A673 (cell line): ENCODE data around the gene FSIP1. TPM values are rescaled to one million over a fixed set of nuclear protein-coding genes. Genes with fewer than 3 reads are reported as not detected.

Experiments used
- BruUV-seq: library from RNA; stranded (reverse); fragments of 400-500 nt; replicated peaks from 2 replicates; lab custom pipeline; 2021; lab: Mats Ljungman, UMichigan
- CTCF ChIA-PET: fragments of 300-600 bp; sonication (Branson Sonifier 250); formaldehyde crosslinking; loops from one replicate; lab custom pipeline; 2022; ENCODE audit warnings: antibody characterized with exemption; lab: Charles Lee
- POLR2A ChIA-PET: fragments of 300-600 bp; sonication (Branson Sonifier 250); formaldehyde crosslinking; loops from one replicate; lab custom pipeline; 2022; ENCODE audit warnings: antibody characterized with exemption; ENCODE audit not compliant: low non-redundant PET; lab: Charles Lee
- DNase-seq: peaks from one replicate; pipeline ENCODE4 v3.0.0-alpha.2; 2015; ENCODE audit warnings: low spot score
- H3K27ac ChIP-seq: fragments of 200-600 bp; sonication (generic); 2 replicates; pipeline ENCODE4 v1.5.1; 2016; ENCODE audit warnings: mixed run types, low read depth, mild to moderate bottlenecking, mixed read lengths, antibody characterized with exemption, low read length; ENCODE audit not compliant: poor library complexity, severe bottlenecking
- H3K27me3 ChIP-seq: fragments of 200-600 bp; sonication (generic); replicated peaks from 2 replicates; pipeline ENCODE4 v1.6.1; 2017; ENCODE audit warnings: mixed run types, low read depth, mild to moderate bottlenecking, mixed read lengths, antibody characterized with exemption, low read length; ENCODE audit not compliant: insufficient read depth, poor library complexity
- H3K36me3 ChIP-seq: fragments of 200-600 bp; sonication (generic); 2 replicates; pipeline ENCODE4 v1.6.1; 2016; ENCODE audit warnings: mixed run types, mild to moderate bottlenecking, mixed read lengths, antibody characterized with exemption, low read length; ENCODE audit not compliant: insufficient read depth, poor library complexity, severe bottlenecking
- H3K4me1 ChIP-seq: fragments of 200-600 bp; sonication (generic); 2 replicates; pipeline ENCODE4 v1.6.1; 2017; ENCODE audit warnings: mixed run types, mild to moderate bottlenecking, mixed read lengths, antibody characterized with exemption, low read length; ENCODE audit not compliant: insufficient read depth, poor library complexity, severe bottlenecking
- H3K4me3 ChIP-seq: fragments of 200-600 bp; sonication (generic); 2 replicates; pipeline ENCODE4 v1.5.1; 2016; ENCODE audit warnings: low read depth, mixed run types, mild to moderate bottlenecking, mixed read lengths, low read length; ENCODE audit not compliant: poor library complexity, severe bottlenecking
- H3K9me3 ChIP-seq: fragments of 200-600 bp; sonication (generic); 2 replicates; pipeline ENCODE4 v1.6.1; 2016; ENCODE audit warnings: mixed run types, low read depth, mild to moderate bottlenecking, mixed read lengths, antibody characterized with exemption, low read length; ENCODE audit not compliant: poor library complexity, severe bottlenecking
- CTCF ChIP-seq: fragments of 300-800, 200-600 bp; sonication (generic); conservative IDR thresholded peaks from 2 replicates; pipeline ENCODE4 v1.5.1; 2017; ENCODE audit warnings: low read depth, mild to moderate bottlenecking, antibody characterized with exemption, low read length, moderate library complexity, mixed read lengths
- EZH2 ChIP-seq: fragments of 200-600 bp; sonication (generic); IDR thresholded peaks from 2 replicates; pipeline ENCODE4 v1.6.1; 2017; ENCODE audit warnings: borderline replicate concordance, low read depth, mild to moderate bottlenecking, mixed read lengths, antibody characterized with exemption, low read length; ENCODE audit not compliant: poor library complexity, severe bottlenecking
- intact Hi-C: fragments of 100-400 bp; cut with micrococcal nuclease; formaldehyde crosslinking; loops from one replicate; pipeline ENCODE4 v1.10.0; 2022; ENCODE audit not compliant: unreplicated experiment
- total RNA-seq: library from RNA; stranded (reverse); gene quantifications from 2 replicates; pipeline ENCODE4 v1.2.3, GENCODE V29; 2021

Gene FSIP1
- total RNA-seq, 1 experiment from 2014 or later: 0.37 TPM

- Histone ChIP-seq H3K9me3 (no peaks in the 10 kb centered on the region), H3K27ac (no peak overlapping the region), H3K36me3 (no peaks in the 10 kb centered on the region), H3K4me3 (no peak overlapping the region), H3K4me1 (no peaks in the 10 kb centered on the region), H3K27me3 (peaks cover 6% of the 10 kb centered on the region)
- ChIA-PET POLR2A (no interaction called here), CTCF (interaction anchor here (0.5 kb wide), 1 partner anchor 125 kb away, joined by 4 read pairs; no protein-coding TSS in a partner anchor)
- intact Hi-C loops: no loop called here
- BruUV-seq: no TSS peak
- no peak for TF ChIP-seq EZH2
- no peak for TF ChIP-seq CTCF
- DNase-seq: no peak
Observed at GRCh38 chr15:39587096-39587721, 195.4 kb downstream of the FSIP1 start.

DNA sequence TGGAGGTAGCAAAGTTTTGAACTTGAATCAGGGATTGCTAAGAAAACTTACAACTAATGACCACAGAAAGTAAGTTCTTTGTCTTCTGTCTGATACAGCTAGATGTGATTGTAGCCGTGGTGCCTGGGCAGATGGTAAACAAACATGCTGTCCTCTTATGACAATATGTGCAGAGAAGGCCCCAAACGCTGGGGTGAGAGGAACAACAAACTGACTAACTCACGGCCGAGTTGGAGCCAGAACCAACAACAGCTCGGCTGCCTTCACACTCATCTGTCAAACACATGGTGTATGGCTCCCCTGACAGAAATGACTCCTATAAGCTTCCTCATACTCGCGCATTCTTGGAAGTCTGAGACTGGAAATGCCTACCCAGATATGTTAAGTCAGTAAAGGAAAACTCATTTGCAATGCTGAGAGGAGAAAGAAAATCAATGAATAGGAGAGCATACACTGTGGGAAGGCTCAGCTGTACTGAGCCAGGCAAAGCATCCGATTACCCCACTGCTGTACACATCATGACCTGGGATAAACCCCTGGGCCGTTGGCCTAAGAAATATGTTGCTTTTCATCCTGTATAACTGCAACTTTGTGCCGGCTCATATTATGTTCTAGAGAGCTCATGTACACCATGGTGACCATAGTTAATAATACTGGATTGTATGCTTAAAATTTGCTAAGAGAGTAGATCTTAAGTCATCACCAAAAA lies 196.1 kb downstream of the FSIP1 start:
- H3K27ac ChIP-seq: no peak overlapping the region
- intact Hi-C loops: no loop called here
- H3K9me3 ChIP-seq: no peaks in the 10 kb centered on the region
- H3K4me1 ChIP-seq: no peaks in the 10 kb centered on the region
- H3K36me3 ChIP-seq: no peaks in the 10 kb centered on the region
- DNase-seq: no peak
- H3K27me3 ChIP-seq: peaks cover 13% of the 10 kb centered on the region
- BruUV-seq: no TSS peak
- ChIA-PET POLR2A (no interaction called here), CTCF (interaction anchor here (0.5 kb wide), 1 partner anchor 125 kb away, joined by 4 read pairs; no protein-coding TSS in a partner anchor)
- TF ChIP-seq EZH2 (no peak), CTCF (no peak)
- no peak overlapping the region for H3K4me3 ChIP-seq

DNA sequence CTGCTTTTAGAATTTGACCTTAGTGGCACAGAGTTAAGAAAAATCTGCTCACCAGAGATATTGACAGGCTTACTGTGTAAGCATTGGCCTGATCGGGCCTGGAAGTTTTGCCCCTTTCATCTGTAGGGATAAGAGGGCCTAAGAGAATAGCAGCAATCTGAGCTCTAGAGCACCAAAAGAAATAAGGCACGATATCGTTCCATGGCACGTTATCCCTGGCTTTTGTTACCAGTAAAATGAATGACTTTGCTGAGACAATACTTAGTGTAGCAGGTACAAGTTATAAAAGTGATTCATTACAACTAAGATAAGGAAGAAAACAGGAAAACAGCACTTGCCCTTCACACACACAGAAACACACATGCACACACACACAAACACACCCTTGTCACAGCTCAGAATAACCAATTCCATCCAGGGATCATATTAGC lies 196.8 kb downstream of the FSIP1 start:
- POLR2A ChIA-PET: no interaction called here
- BruUV-seq: no TSS peak
- no peak overlapping the region for H3K27ac ChIP-seq
- no peak for DNase-seq
- peaks cover under 1% of the 10 kb centered on the region for H3K4me1 ChIP-seq
- CTCF ChIA-PET: no interaction called here
- no peaks in the 10 kb centered on the region for H3K9me3 ChIP-seq
- TF ChIP-seq CTCF (no peak), EZH2 (no peak)
- H3K4me3 ChIP-seq: no peak overlapping the region
- peaks cover 20% of the 10 kb centered on the region for H3K27me3 ChIP-seq
- intact Hi-C loops: no loop called here
- H3K36me3 ChIP-seq: no peaks in the 10 kb centered on the region
